ENCODE results near the gene DNAAF2. TPM values are rescaled to one million over a fixed set of nuclear protein-coding genes. Genes with fewer than 3 reads are reported as not detected.

DNAAF2 gene
- 11.7 to 14.2 TPM (median 14.0 TPM) in 5 replicates for total RNA-seq (2022; extraction: Qiagen RNA extraction; ENCODE audit: low read depth)

GRCh38 chr14:49634547-49635334 is at the start of gene DNAAF2:
Gene DNAAF2, minus strand, starts transcription at chr14:49635244. Its CDS starts 95 bp downstream, at chr14:49635149.

DNA sequence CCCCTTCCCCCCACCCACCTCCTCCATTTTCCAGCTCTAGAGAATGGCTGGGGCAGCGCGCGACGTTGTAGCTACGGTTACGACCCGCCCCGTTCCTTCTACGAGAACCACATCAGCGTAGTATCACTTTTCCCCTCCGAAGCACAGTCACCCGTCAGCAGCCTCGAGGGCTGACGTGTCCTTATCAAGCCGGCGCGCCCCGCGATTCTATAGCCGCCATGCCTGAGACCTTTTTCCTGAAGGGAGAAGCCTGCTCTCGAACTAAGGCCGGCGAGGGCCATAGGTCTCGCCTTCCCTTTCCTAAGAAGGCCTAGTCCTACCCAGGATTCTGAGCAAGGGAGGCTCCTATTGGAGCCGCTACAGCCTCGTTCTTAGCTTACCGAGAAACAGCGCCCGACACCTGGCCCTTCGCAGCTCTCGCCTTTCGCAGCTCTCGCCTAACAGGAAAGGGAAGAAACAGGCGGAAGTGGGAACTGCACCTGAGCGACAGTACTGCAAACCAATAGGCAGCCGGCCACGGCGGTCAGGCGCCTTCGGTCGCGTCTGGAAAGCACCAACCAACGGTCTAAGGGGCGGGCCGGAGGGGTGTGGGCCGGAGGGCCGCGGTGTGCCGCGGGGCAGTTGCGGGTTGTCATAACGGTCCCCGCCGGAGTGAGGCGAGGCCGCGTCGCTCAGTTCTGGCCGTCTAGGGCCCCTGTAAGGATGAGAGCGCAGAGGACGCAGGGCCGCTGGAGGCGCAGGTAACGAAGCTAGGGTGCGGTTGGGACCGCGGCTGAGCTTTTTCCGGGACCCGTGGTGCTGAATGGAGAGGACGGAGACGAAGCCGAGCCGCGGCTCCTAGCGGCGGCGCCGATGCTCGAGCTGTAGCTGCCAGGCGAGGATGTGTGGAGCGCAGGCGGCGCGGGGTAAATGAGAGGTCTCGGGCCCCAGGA is 14.6 kb downstream of the DNAAF2 start, which contains the start of the genes MGAT2 and RPL36AL:
Gene MGAT2 (plus strand): TSS at position 618 of the 932 bp plus-strand sequence. CDS start 470 bp downstream, outside the sequence.
Gene RPL36AL (minus strand): TSS at position 445 of the 932 bp plus-strand sequence. CDS start 1,522 bp downstream, outside the sequence.

GRCh38 chr14:49598485-49599300 is 36.4 kb downstream of the DNAAF2 start, which contains the start of gene LRR1:
Gene LRR1, plus strand, starts transcription at chr14:49598940. Its CDS starts 81 bp downstream, at chr14:49599021.

DNA sequence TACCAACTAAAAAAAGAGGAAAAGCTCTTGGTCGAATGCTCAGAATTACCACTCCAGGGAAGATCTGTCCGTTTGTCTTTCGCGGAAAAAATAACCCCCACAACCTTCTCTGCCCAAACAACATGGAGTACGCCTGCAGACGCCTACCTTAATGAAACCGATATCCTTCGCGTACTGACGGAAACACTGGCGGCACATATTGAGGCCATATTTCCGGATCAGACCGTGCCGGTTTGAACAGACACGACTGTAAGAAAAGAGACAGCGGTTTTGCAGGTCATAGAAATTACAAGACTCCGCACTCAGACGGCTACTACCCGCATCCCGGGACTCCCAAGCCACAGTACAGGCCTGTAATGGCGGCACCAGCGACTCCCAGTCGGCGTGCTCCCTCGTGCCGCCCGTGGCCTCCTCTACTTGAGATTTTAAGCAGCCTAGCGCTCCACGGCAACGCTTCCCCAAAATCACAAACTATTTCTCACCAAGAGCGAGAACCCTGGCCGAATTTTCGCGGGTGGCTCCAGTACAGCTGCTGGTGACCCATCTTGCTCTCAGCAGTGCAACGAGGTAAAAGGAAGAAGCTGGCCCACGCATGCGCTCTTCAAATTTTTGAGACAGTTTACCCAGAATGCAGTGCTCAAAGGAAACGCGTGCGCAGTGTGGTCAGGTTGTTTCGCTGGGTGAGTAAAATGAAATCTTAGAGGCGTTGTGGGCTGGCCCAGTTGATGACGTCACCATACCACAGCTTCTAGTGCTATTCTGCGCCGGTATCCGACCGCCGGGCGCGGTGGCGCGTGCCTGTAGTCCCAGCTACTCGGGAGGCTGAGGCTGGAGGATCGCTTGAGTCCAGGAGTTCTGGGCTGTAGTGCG is 49.0 kb downstream of the DNAAF2 start, which contains the start of gene RPS29:
Gene RPS29 (minus strand): TSS at position 578 of the 870 bp plus-strand sequence. CDS start 34 bp downstream, at position 544.

Other genes starting within 250 kb of the DNAAF2 start
- 3,303 to 4,991 TPM (median 4,389 TPM) in 5 replicates for gene RPS29, start 48.9 kb downstream of the DNAAF2 start, total RNA-seq (2022; extraction: Qiagen RNA extraction; ENCODE audit: low read depth)
- gene LRR1, start 36.3 kb downstream of the DNAAF2 start, total RNA-seq (2022; extraction: Qiagen RNA extraction; ENCODE audit: low read depth) = 44.9 to 52.5 TPM (median 51.1 TPM) in 5 replicates
- 413 to 551 TPM (median 426 TPM) in 5 replicates for gene RPL36AL, start 14.6 kb downstream of the DNAAF2 start, total RNA-seq (2022; extraction: Qiagen RNA extraction; ENCODE audit: low read depth)
- 50.5 to 57.4 TPM (median 51.1 TPM) in 5 replicates for gene MGAT2, start 14.4 kb downstream of the DNAAF2 start, total RNA-seq (2022; extraction: Qiagen RNA extraction; ENCODE audit: low read depth)
- 12.4 to 15.2 TPM (median 14.3 TPM) in 5 replicates for gene POLE2, start 53.0 kb upstream of the DNAAF2 start, total RNA-seq (2022; extraction: Qiagen RNA extraction; ENCODE audit: low read depth)
- gene KLHDC1, start 57.9 kb upstream of the DNAAF2 start, total RNA-seq (2022; extraction: Qiagen RNA extraction; ENCODE audit: low read depth) = 0.12 to 0.29 TPM (median 0.24 TPM) in 5 replicates
- gene KLHDC2, start 132.9 kb upstream of the DNAAF2 start, total RNA-seq (2022; extraction: Qiagen RNA extraction; ENCODE audit: low read depth) = 29.1 to 37.5 TPM (median 32.8 TPM) in 5 replicates
- 27.8 to 39.0 TPM (median 37.2 TPM) in 5 replicates for gene NEMF, start 217.5 kb upstream of the DNAAF2 start, total RNA-seq (2022; extraction: Qiagen RNA extraction; ENCODE audit: low read depth)